CD4-positive, alpha-beta T cell treated with Interleukin-15 for 4 hours (primary cell): ENCODE measurements around the gene SLC25A11.

Experiments used
- DNase-seq: peaks from one replicate; pipeline ENCODE4 v3.0.0-alpha.2; 2020; ENCODE audit warnings: low spot score

SLC25A11 gene

GRCh38 chr17:4895657-4896331 lies 44.1 kb downstream of the SLC25A11 start:
- no peak for DNase-seq

GRCh38 chr17:4895121-4895520 lies 44.7 kb downstream of the SLC25A11 start:
- no peak for DNase-seq

- no peak for DNase-seq
These were observed 45.9 kb downstream of the SLC25A11 start for GRCh38 chr17:4893721-4894560.

GRCh38 chr17:4893272-4893671 lies 46.6 kb downstream of the SLC25A11 start:
- DNase-seq: no peak

GRCh38 chr17:4892499-4893221 lies 47.2 kb downstream of the SLC25A11 start:
- no peak for DNase-seq

GRCh38 chr17:4891411-4892410 lies 48.1 kb downstream of the SLC25A11 start:
- no peak for DNase-seq

GRCh38 chr17:4887581-4887980 lies 52.3 kb downstream of the SLC25A11 start:
- no peak for DNase-seq
